ENCODE data around the gene C16orf90. TPM values are rescaled to one million over a fixed set of nuclear protein-coding genes. Genes with fewer than 3 reads are reported as not detected.

C16orf90 gene
- total and polyA plus RNA-seq, 2 experiments from 2014 or later = not detected

- no peaks in the 10 kb centered on the region for H3K9me3 ChIP-seq (ENCODE audit: low read depth)
- H3K4me1 ChIP-seq (ENCODE audit: low read depth) = no peaks in the 10 kb centered on the region
- no peaks in the 10 kb centered on the region for H3K27me3 ChIP-seq
- H3K36me3 ChIP-seq = no peaks in the 10 kb centered on the region
- no peak for TF ChIP-seq CTCF (IDR thresholded peaks at IDR 0.05; ENCODE audit: low read depth, low read length)
- H3K27ac ChIP-seq = no peak overlapping the region
- no peak for DNase-seq (ENCODE audit: low read depth in 1 of 2, low spot score in 1 of 2)
- H3K4me3 ChIP-seq = no peak overlapping the region
Observed at GRCh38 chr16:3496386-3496785, 1.1 kb upstream of the C16orf90 start.

- H3K36me3 ChIP-seq = no peaks in the 10 kb centered on the region
- TF ChIP-seq CTCF (IDR thresholded peaks at IDR 0.05; ENCODE audit: low read depth, low read length) = no peak
- no peak overlapping the region for H3K27ac ChIP-seq
- no peak for DNase-seq (ENCODE audit: low read depth in 1 of 2, low spot score in 1 of 2)
- no peaks in the 10 kb centered on the region for H3K4me1 ChIP-seq (ENCODE audit: low read depth)
- no peaks in the 10 kb centered on the region for H3K9me3 ChIP-seq (ENCODE audit: low read depth)
- no peak overlapping the region for H3K4me3 ChIP-seq
- no peaks in the 10 kb centered on the region for H3K27me3 ChIP-seq
Observed at GRCh38 chr16:3494386-3494973, 809 bp downstream of the C16orf90 start.

GRCh38 chr16:3492356-3492755 is 2.9 kb downstream of the C16orf90 start:
- Histone ChIP-seq H3K36me3 (no peaks in the 10 kb centered on the region), H3K27me3 (no peaks in the 10 kb centered on the region), H3K4me1 (ENCODE audit: low read depth) (no peaks in the 10 kb centered on the region), H3K27ac (no peak overlapping the region), H3K9me3 (ENCODE audit: low read depth) (no peaks in the 10 kb centered on the region), H3K4me3 (no peak overlapping the region)
- no peak for DNase-seq (ENCODE audit: low read depth in 1 of 2, low spot score in 1 of 2)
- no peak for TF ChIP-seq CTCF (IDR thresholded peaks at IDR 0.05; ENCODE audit: low read depth, low read length)

GRCh38 chr16:3490911-3491629 is 4.2 kb downstream of the C16orf90 start:
- no peaks in the 10 kb centered on the region for H3K27me3 ChIP-seq
- no peaks in the 10 kb centered on the region for H3K36me3 ChIP-seq
- H3K9me3 ChIP-seq (ENCODE audit: low read depth) = no peaks in the 10 kb centered on the region
- no peak overlapping the region for H3K4me3 ChIP-seq
- no peak for DNase-seq (ENCODE audit: low read depth in 1 of 2, low spot score in 1 of 2)
- TF ChIP-seq CTCF (IDR thresholded peaks at IDR 0.05; ENCODE audit: low read depth, low read length) = no peak
- H3K27ac ChIP-seq = no peak overlapping the region
- H3K4me1 ChIP-seq (ENCODE audit: low read depth) = no peaks in the 10 kb centered on the region

- peaks cover 7% of the 10 kb centered on the region for H3K36me3 ChIP-seq
- TF ChIP-seq CTCF (IDR thresholded peaks at IDR 0.05; ENCODE audit: low read depth, low read length) = no peak
- no peaks in the 10 kb centered on the region for H3K4me1 ChIP-seq (ENCODE audit: low read depth)
- no peaks in the 10 kb centered on the region for H3K27me3 ChIP-seq
- no peak overlapping the region for H3K4me3 ChIP-seq
- H3K9me3 ChIP-seq (ENCODE audit: low read depth) = no peaks in the 10 kb centered on the region
- no peak overlapping the region for H3K27ac ChIP-seq
- DNase-seq (ENCODE audit: low read depth in 1 of 2, low spot score in 1 of 2) = no peak
Observed at GRCh38 chr16:3488801-3489200, 6.5 kb downstream of the C16orf90 start.
